PC-9 (cell line): ENCODE measurements around the gene HPDL. TPM values are rescaled to one million over a fixed set of nuclear protein-coding genes. Genes with fewer than 3 reads are reported as not detected.

ENCODE experiments used
- BruUV-seq: library from RNA; stranded (reverse); fragments of 400-500 nt; replicated peaks from 2 replicates; lab custom pipeline; 2021; lab: Mats Ljungman, UMichigan
- CTCF ChIA-PET: fragments of 300-600 bp; sonication (Branson Sonifier 250); formaldehyde crosslinking; loops from one replicate; lab custom pipeline; 2022; ENCODE audit warnings: antibody characterized with exemption; lab: Charles Lee
- POLR2A ChIA-PET: fragments of 300-600 bp; sonication (Branson Sonifier 250); formaldehyde crosslinking; loops from one replicate; lab custom pipeline; 2022; ENCODE audit warnings: antibody characterized with exemption; ENCODE audit not compliant: unreplicated experiment; lab: Charles Lee
- DNase-seq, 2 experiments: peaks; one replicate each; pipeline versions ENCODE4 v3.0.0 to v3.0.0-alpha.2; 2015 to 2022; ENCODE audit warnings: mixed read lengths in 1 of 2
- H2AFZ ChIP-seq: fragments of 200-600 bp; sonication (generic); 2 replicates; pipeline ENCODE4 v1.8.1; 2017; ENCODE audit warnings: antibody characterized with exemption
- H3F3A ChIP-seq: fragments of 200-600 bp; sonication (generic); 2 replicates; pipeline ENCODE4 v1.8.1; 2017; ENCODE audit warnings: antibody characterized with exemption, mild to moderate bottlenecking, low read depth; ENCODE audit not compliant: insufficient read depth
- H3K27ac ChIP-seq: fragments of 200-600 bp; sonication (generic); 2 replicates; pipeline ENCODE4 v1.6.1; 2016; ENCODE audit warnings: mixed run types
- H3K27me3 ChIP-seq: fragments of 200-600 bp; sonication (generic); 2 replicates; pipeline ENCODE4 v1.6.1; 2016; ENCODE audit warnings: low read depth, mixed run types; ENCODE audit not compliant: insufficient read depth
- H3K36me3 ChIP-seq: fragments of 200-600 bp; sonication (generic); 2 replicates; pipeline ENCODE4 v1.6.1; 2016; ENCODE audit warnings: low read depth, mixed run types
- H3K4me1 ChIP-seq: fragments of 200-600 bp; sonication (generic); replicated peaks from 2 replicates; pipeline ENCODE4 v1.6.1; 2016; ENCODE audit warnings: mixed run types; ENCODE audit not compliant: insufficient read depth
- H3K4me2 ChIP-seq: fragments of 200-600 bp; sonication (generic); 2 replicates; pipeline ENCODE4 v1.6.1; 2017; ENCODE audit warnings: mixed run types
- H3K4me3 ChIP-seq: fragments of 200-600 bp; sonication (generic); 2 replicates; pipeline ENCODE4 v1.6.1; 2016; ENCODE audit warnings: mixed run types
- H3K79me2 ChIP-seq: fragments of 200-600 bp; sonication (generic); 2 replicates; pipeline ENCODE4 v1.6.1; 2017; ENCODE audit warnings: low read depth, mixed run types
- H3K9me2 ChIP-seq: fragments of 200-600 bp; sonication (generic); 2 replicates; pipeline ENCODE4 v1.8.1; 2017; ENCODE audit warnings: mild to moderate bottlenecking; ENCODE audit not compliant: insufficient read depth
- H3K9me3 ChIP-seq: fragments of 200-600 bp; sonication (generic); 2 replicates; pipeline ENCODE4 v1.8.1; 2016; ENCODE audit warnings: low read depth; ENCODE audit not compliant: insufficient read depth
- H4K20me1 ChIP-seq: fragments of 200-600 bp; sonication (generic); 2 replicates; pipeline ENCODE4 v1.8.1; 2017; ENCODE audit not compliant: insufficient read depth
- EZH2 ChIP-seq: fragments of 200-600 bp; sonication (generic); IDR thresholded peaks from 2 replicates; pipeline ENCODE4 v1.8.0; 2017; ENCODE audit warnings: antibody characterized with exemption, low read depth
- intact Hi-C: fragments of 100-400 bp; cut with micrococcal nuclease; formaldehyde crosslinking; loops from one replicate; pipeline ENCODE4 v1.10.0; 2022; ENCODE audit not compliant: unreplicated experiment
- total RNA-seq: library from RNA; stranded (reverse); gene quantifications from 2 replicates; pipeline ENCODE4 v1.2.3, GENCODE V29; 2021
- TF ChIP-seq, protein P1 (sequence below): fragments of 200-600 bp; sonication (generic); conservative IDR thresholded peaks from 2 replicates; pipeline ENCODE4 v1.6.1; 2017; ENCODE audit warnings: mixed run types, antibody characterized with exemption, mild to moderate bottlenecking, moderate library complexity

HPDL gene
- total RNA-seq, 1 experiment from 2014 or later = 10.4 TPM

DNA sequence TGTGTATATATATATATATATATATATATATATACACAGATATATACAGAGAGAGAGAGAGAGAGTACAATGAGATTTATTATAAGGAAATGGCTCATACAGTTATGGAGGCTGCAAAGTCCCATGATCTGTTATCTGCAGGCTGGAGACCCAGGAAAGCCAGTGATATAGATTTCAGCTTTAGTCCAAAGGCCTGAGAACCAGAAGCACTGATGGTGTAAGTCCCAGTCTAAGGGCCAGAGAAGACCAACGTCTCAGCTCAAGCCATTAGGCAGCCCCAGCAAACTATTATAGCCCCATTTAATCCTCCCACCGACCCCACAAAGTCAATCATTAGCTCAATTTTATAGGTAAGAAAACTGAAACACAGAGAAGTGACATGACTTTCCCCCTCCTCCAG is 35.0 kb upstream of the HPDL start:
- no peaks in the 10 kb centered on the region for H3K9me3 ChIP-seq
- BruUV-seq = no TSS peak
- no peak overlapping the region for H3K4me2 ChIP-seq
- no peaks in the 10 kb centered on the region for H3K4me1 ChIP-seq
- H3K36me3 ChIP-seq = no peaks in the 10 kb centered on the region
- H3K4me3 ChIP-seq = no peak overlapping the region
- intact Hi-C loops = no loop called here
- no peaks in the 10 kb centered on the region for H3K9me2 ChIP-seq
- POLR2A ChIA-PET = no interaction called here
- no peak for DNase-seq
- H4K20me1 ChIP-seq = no peaks in the 10 kb centered on the region
- CTCF ChIA-PET = interaction anchor here (0.6 to 0.7 kb wide), 3 partner anchors 12 to 532 kb away, joined by 3 to 9 read pairs (median 3); no protein-coding TSS in a partner anchor
- no peaks in the 10 kb centered on the region for H3K79me2 ChIP-seq
- TF ChIP-seq, protein P1, sequence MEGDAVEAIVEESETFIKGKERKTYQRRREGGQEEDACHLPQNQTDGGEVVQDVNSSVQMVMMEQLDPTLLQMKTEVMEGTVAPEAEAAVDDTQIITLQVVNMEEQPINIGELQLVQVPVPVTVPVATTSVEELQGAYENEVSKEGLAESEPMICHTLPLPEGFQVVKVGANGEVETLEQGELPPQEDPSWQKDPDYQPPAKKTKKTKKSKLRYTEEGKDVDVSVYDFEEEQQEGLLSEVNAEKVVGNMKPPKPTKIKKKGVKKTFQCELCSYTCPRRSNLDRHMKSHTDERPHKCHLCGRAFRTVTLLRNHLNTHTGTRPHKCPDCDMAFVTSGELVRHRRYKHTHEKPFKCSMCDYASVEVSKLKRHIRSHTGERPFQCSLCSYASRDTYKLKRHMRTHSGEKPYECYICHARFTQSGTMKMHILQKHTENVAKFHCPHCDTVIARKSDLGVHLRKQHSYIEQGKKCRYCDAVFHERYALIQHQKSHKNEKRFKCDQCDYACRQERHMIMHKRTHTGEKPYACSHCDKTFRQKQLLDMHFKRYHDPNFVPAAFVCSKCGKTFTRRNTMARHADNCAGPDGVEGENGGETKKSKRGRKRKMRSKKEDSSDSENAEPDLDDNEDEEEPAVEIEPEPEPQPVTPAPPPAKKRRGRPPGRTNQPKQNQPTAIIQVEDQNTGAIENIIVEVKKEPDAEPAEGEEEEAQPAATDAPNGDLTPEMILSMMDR = no peak
- TF ChIP-seq EZH2 = no peak
- H3K27ac ChIP-seq = no peak overlapping the region
- no peak overlapping the region for H2AFZ ChIP-seq
- no peaks in the 10 kb centered on the region for H3F3A ChIP-seq
- no peaks in the 10 kb centered on the region for H3K27me3 ChIP-seq

- no peaks in the 10 kb centered on the region for H3K9me2 ChIP-seq
- H3K27ac ChIP-seq = no peak overlapping the region
- H3K27me3 ChIP-seq = no peaks in the 10 kb centered on the region
- H3F3A ChIP-seq = peaks cover 21% of the 10 kb centered on the region
- no peak overlapping the region for H3K4me3 ChIP-seq
- ChIA-PET POLR2A (no interaction called here), CTCF (interaction anchor here (1.6 kb wide), 1 partner anchor 280 kb away, joined by 4 read pairs; no protein-coding TSS in a partner anchor)
- DNase-seq = no peak
- no peaks in the 10 kb centered on the region for H3K79me2 ChIP-seq
- H2AFZ ChIP-seq = no peak overlapping the region
- no TSS peak for BruUV-seq
- H4K20me1 ChIP-seq = no peaks in the 10 kb centered on the region
- no peak overlapping the region for H3K4me2 ChIP-seq
- H3K9me3 ChIP-seq = no peaks in the 10 kb centered on the region
- no peak for TF ChIP-seq EZH2
- H3K4me1 ChIP-seq = no peaks in the 10 kb centered on the region
- H3K36me3 ChIP-seq = no peaks in the 10 kb centered on the region
- intact Hi-C loops = no loop called here
Observed at GRCh38 chr1:45297666-45298356, 28.9 kb upstream of the HPDL start.

DNA sequence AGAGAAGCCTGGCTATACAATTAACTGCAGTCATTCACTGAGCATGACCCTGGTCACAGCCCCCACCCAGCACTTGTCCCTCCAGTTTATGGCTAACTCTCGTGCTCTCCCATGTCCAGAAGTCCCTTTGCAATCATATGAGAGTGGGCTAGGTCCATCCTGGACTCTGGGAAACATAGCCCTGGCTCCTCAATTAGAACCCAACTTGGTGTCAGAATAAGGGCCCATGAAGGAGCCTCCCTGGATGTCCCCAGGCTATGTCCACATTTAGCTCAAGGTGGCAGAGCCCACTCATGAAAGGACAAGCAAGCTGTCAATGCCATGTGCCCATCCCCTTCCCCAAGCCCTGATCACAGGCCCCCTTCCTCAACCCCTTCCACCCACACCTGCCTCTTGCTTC is 27.4 kb upstream of the HPDL start:
- BruUV-seq = no TSS peak
- Histone ChIP-seq H3K79me2 (no peaks in the 10 kb centered on the region), H3K27ac (no peak overlapping the region), H2AFZ (no peak overlapping the region), H3F3A (peaks cover 25% of the 10 kb centered on the region), H3K4me2 (no peak overlapping the region), H3K9me3 (no peaks in the 10 kb centered on the region), H3K27me3 (no peaks in the 10 kb centered on the region), H4K20me1 (no peaks in the 10 kb centered on the region), H3K9me2 (no peaks in the 10 kb centered on the region), H3K4me3 (no peak overlapping the region), H3K36me3 (no peaks in the 10 kb centered on the region), H3K4me1 (peaks cover 2% of the 10 kb centered on the region)
- ChIA-PET CTCF (interaction anchor here (1.3 to 2.3 kb wide), 2 partner anchors 287 to 506 kb away, joined by 3 to 10 read pairs; partner anchors contain the start of genes HECTD3 and UROD), POLR2A (interaction anchor here (0.6 kb wide), 1 partner anchor 251 kb away, joined by 9 read pairs; no protein-coding TSS in a partner anchor)
- DNase-seq = no peak
- TF ChIP-seq, protein P1 = no peak
- no peak for TF ChIP-seq EZH2
- intact Hi-C loops = no loop called here
